Ishikawa (cell line): ENCODE results near the gene MRPL48.

Source experiments
- CEBPB ChIP-seq: IDR thresholded peaks from 2 replicates; pipeline ENCODE4 v1.6.1; 2012
- CREB1 ChIP-seq: IDR thresholded peaks from 2 replicates; pipeline ENCODE4 v1.6.1; 2012; ENCODE audit warnings: low read depth
- EP300 ChIP-seq: IDR thresholded peaks from 2 replicates; pipeline ENCODE4 v1.6.1; 2012; ENCODE audit warnings: borderline replicate concordance
- FOXM1 ChIP-seq: IDR thresholded peaks from 2 replicates; pipeline ENCODE4 v1.6.1; 2012; ENCODE audit warnings: low read depth, borderline replicate concordance
- REST ChIP-seq: IDR thresholded peaks from 2 replicates; pipeline ENCODE4 v1.6.1; 2012; ENCODE audit warnings: low read depth, mild to moderate bottlenecking
- YY1 ChIP-seq: IDR thresholded peaks from 2 replicates; pipeline ENCODE4 v1.6.1; 2012; ENCODE audit warnings: low read depth

GRCh38 chr11:73902303-73902702 lies 114.6 kb downstream of the MRPL48 start:
- TF ChIP-seq EP300 (no peak), REST (no peak), YY1 (no peak), CEBPB (no peak), CREB1 (no peak), FOXM1 (no peak)
